Spleen (tissue), 11 donors: ENCODE data around the gene CCPG1. TPM values are rescaled to one million over a fixed set of nuclear protein-coding genes. Genes with fewer than 3 reads are reported as not detected.
A peak's percentile ranks its signal among the peaks of the same experiment; 100 is the strongest.

Source experiments
- DNase-seq: peaks from one replicate; pipeline ENCODE4 v3.0.0-alpha.2; 2020
- H3K27ac ChIP-seq, 8 donors: fragments of 200-600 bp; sonication (generic) in 7 of 8; 1 replicate in 4 of 8; 2 replicates in 4 of 8; pipeline versions ENCODE4 v1.5.0 to v1.8.0; 2016 to 2021; ENCODE audit warnings: inconsistent platforms in 4 of 8, mild to moderate bottlenecking in 4 of 8, moderate library complexity in 1 of 8
- H3K27me3 ChIP-seq, 7 donors: fragments of 200-600 bp; sonication (generic) in 6 of 7; replicated peaks in 1 of 7; 1 replicate in 4 of 7; 2 replicates in 3 of 7; pipeline versions ENCODE4 v1.5.0 to v1.8.0; 2016 to 2021; ENCODE audit warnings: inconsistent platforms in 3 of 7, mild to moderate bottlenecking in 1 of 7
- H3K36me3 ChIP-seq, 6 donors: fragments of 200-600 bp; sonication (generic) in 5 of 6; 1 replicate in 4 of 6; 2 replicates in 2 of 6; pipeline versions ENCODE4 v1.5.0 to v1.8.0; 2016 to 2021; ENCODE audit warnings: inconsistent platforms in 2 of 6
- H3K4me1 ChIP-seq, 6 donors: fragments of 200-600 bp; sonication (generic) in 5 of 6; 1 replicate in 3 of 6; 2 replicates in 3 of 6; pipeline versions ENCODE4 v1.5.0 to v1.8.0; 2016 to 2021; ENCODE audit warnings: inconsistent platforms in 3 of 6
- H3K4me3 ChIP-seq, 8 donors: fragments of 200-600 bp; sonication (generic) in 7 of 8; 1 replicate in 4 of 8; 2 replicates in 4 of 8; pipeline versions ENCODE4 v1.5.0 to v1.8.0; 2016 to 2021; ENCODE audit warnings: inconsistent platforms in 4 of 8, mild to moderate bottlenecking in 4 of 8, moderate library complexity in 2 of 8
- H3K9me3 ChIP-seq, 8 donors: fragments of 200-600 bp; sonication (generic) in 7 of 8; 1 replicate in 4 of 8; 2 replicates in 4 of 8; pipeline versions ENCODE4 v1.5.0 to v1.8.0; 2016 to 2021; ENCODE audit warnings: inconsistent platforms in 4 of 8
- CTCF ChIP-seq, 11 experiments: fragments of 200-600 bp in 7 of 11; fragments of 450-650 bp in 4 of 11; sonication (generic) in 4 of 11; IDR thresholded peaks in 8 of 11; conservative IDR thresholded peaks in 3 of 11; 1 replicate in 7 of 11; 2 replicates in 4 of 11; pipeline versions ENCODE4 v1.4.0 to v1.8.0; 2016 to 2021; ENCODE audit warnings: antibody characterized with exemption in 11 of 11, inconsistent platforms in 4 of 11, mild to moderate bottlenecking in 1 of 11
- POLR2A ChIP-seq, 3 donors: fragments of 450-650 bp; IDR thresholded peaks; one replicate each; pipeline ENCODE4 v1.5.1; 2017; ENCODE audit warnings: antibody characterized with exemption in 3 of 3, mild to moderate bottlenecking in 1 of 3
- POLR2AphosphoS5 ChIP-seq, 3 donors: sonication (generic); formaldehyde crosslinking; IDR thresholded peaks; one replicate each; pipeline ENCODE4 v1.5.1; 2017; ENCODE audit warnings: antibody characterized with exemption in 3 of 3
- WGBS, 5 donors: extraction: QIAGEN DNeasy Blood & Tissue Kit in 3 of 5; methylation state at CpG; one replicate each; pipeline versions ENCODE4 v1.1.5 to v1.1.7; 2013 to 2018; 5-methylcytosine and 5-hydroxymethylcytosine counted together
- intact Hi-C: fragments of 100-400 bp; cut with DNase I; formaldehyde crosslinking; loops from one replicate; pipeline ENCODE4 v1.15.0; 2023; ENCODE audit warnings: low total_unique reads
- polyA plus RNA-seq, 3 donors: library from polyadenylated mRNA; stranded (reverse); fragments of 200-250 nt; gene quantifications; one replicate each; pipeline ENCODE4 v1.2.1, GENCODE V29; 2013
- total RNA-seq, 7 donors: library from RNA; depleted of rRNA in 3 of 7; stranded (reverse); fragments of >200 nt in 3 of 7; fragmentation: NEBNext Ultra II Directional in 4 of 7; extraction: Animal tissue kit (Norgen Biotek cat#: 25700) in 4 of 7; gene quantifications; one replicate each; pipeline versions ENCODE4 v1.1.0 to v1.2.1, GENCODE V29; 2016 to 2021
- donor health status: healthy with polysubstance abuse.
- donor health status: DM: no; HTN: no; CAD: no; lungs with moderate emphysema.
- donor health status: DM: no; HTN: no; CAD: no.
- donor health status: Bipolar disorder and iron deficiency.
- donor health status: healthy.
- donor health status: DM: no; HTN: no; CAD: no.
- donor health status: DM: yes; HTN: yes; CAD: no.

The CCPG1 gene
- total and polyA plus RNA-seq, 10 donors, result 9.5 to 103 (median 65.0) TPM

- Histone ChIP-seq H3K4me1 (peaks cover 0 to 7% (median 0%) of the 10 kb centered on the region in 6 donors), H3K27me3 (no peaks in the 10 kb centered on the region), H3K36me3 (peaks cover 0 to 93% (median 17%) of the 10 kb centered on the region in 6 donors), H3K27ac (no peak overlapping the region), H3K4me3 (no peak overlapping the region), H3K9me3 (no peaks in the 10 kb centered on the region)
- TF ChIP-seq POLR2A (IDR thresholded peaks at IDR 0.05) (no peak), CTCF (IDR thresholded peaks at IDR 0.05 in 8 of 11, conservative IDR thresholded peaks at IDR 0.05 in 3 of 11) (no peak), POLR2AphosphoS5 (IDR thresholded peaks at IDR 0.05) (no peak)
- 92 to 100% (median 98%) methylated on average over 2 of the region's 2 CpGs for WGBS, 5 donors
- DNase-seq, result no peak
- intact Hi-C loops, result no loop called here
These were observed 58.9 kb downstream of the CCPG1 start for GRCh38 chr15:55349282-55349681.

GRCh38 chr15:55348281-55348778 lies 59.8 kb downstream of the CCPG1 start:
- Histone ChIP-seq H3K4me3 (no peak overlapping the region), H3K4me1 (peaks cover 0 to 11% (median 0%) of the 10 kb centered on the region in 6 donors), H3K27ac (no peak overlapping the region), H3K36me3 (peaks cover 0 to 93% (median 17%) of the 10 kb centered on the region in 6 donors), H3K27me3 (no peaks in the 10 kb centered on the region), H3K9me3 (no peaks in the 10 kb centered on the region)
- 85 to 92% (median 89%) methylated on average over 4 of the region's 4 CpGs for WGBS, 5 donors
- no peak for DNase-seq
- TF ChIP-seq POLR2AphosphoS5 (IDR thresholded peaks at IDR 0.05) (peak in 1 of 3 donors; percentile 9), POLR2A (IDR thresholded peaks at IDR 0.05) (no peak)
- intact Hi-C loops, result no loop called here

- Histone ChIP-seq H3K4me1 (peaks cover 0 to 11% (median 0%) of the 10 kb centered on the region in 6 donors), H3K4me3 (no peak overlapping the region), H3K27me3 (no peaks in the 10 kb centered on the region), H3K36me3 (peaks cover 3 to 97% (median 26%) of the 10 kb centered on the region in 6 donors), H3K9me3 (no peaks in the 10 kb centered on the region), H3K27ac (peak overlapping the region in 6 of 8 donors; percentile 12 to 51 (median 33))
- TF ChIP-seq CTCF (IDR thresholded peaks at IDR 0.05 in 8 of 11, conservative IDR thresholded peaks at IDR 0.05 in 3 of 11) (no peak), POLR2A (IDR thresholded peaks at IDR 0.05) (no peak), POLR2AphosphoS5 (IDR thresholded peaks at IDR 0.05) (no peak)
- WGBS, 5 donors, result 58 to 92% (median 77%) methylated on average over 2 of the region's 2 CpGs
- DNase-seq, result no peak
- intact Hi-C loops, result no loop called here
These were observed 64.0 kb downstream of the CCPG1 start for GRCh38 chr15:55344206-55344605.

GRCh38 chr15:55343168-55343567 lies 65.0 kb downstream of the CCPG1 start:
- H3K36me3 ChIP-seq, result peaks cover 3 to 97% (median 29%) of the 10 kb centered on the region in 6 donors
- no peak for TF ChIP-seq POLR2A (IDR thresholded peaks at IDR 0.05)
- no peak for TF ChIP-seq CTCF (IDR thresholded peaks at IDR 0.05 in 8 of 11, conservative IDR thresholded peaks at IDR 0.05 in 3 of 11)
- TF ChIP-seq POLR2AphosphoS5 (IDR thresholded peaks at IDR 0.05), result no peak
- no peak for DNase-seq
- H3K4me1 ChIP-seq, result peaks cover 0 to 11% (median 0%) of the 10 kb centered on the region in 6 donors
- H3K9me3 ChIP-seq, result no peaks in the 10 kb centered on the region
- no peaks in the 10 kb centered on the region for H3K27me3 ChIP-seq
- WGBS, 5 donors, result 52 to 70% (median 57%) methylated on average over 2 of the region's 2 CpGs
- peak overlapping the region in 5 of 8 donors; percentile 12 to 51 (median 38) for H3K27ac ChIP-seq
- intact Hi-C loops, result no loop called here
- H3K4me3 ChIP-seq, result no peak overlapping the region
